Caco-2 (cell line): Measurements from ENCODE around the gene ARRB2. TPM values are rescaled to one million over a fixed set of nuclear protein-coding genes. Genes with fewer than 3 reads are reported as not detected.
A peak's percentile ranks its signal among the peaks of the same experiment; 100 is the strongest.

ENCODE experiments used
- BruUV-seq: library from RNA; stranded (reverse); fragments of 400-500 nt; replicated peaks from 2 replicates; lab custom pipeline; 2021; lab: Mats Ljungman, UMichigan
- CTCF ChIA-PET: fragments of 300-600 bp; sonication (Branson Sonifier 250); formaldehyde crosslinking; loops from one replicate; lab custom pipeline; 2022; ENCODE audit warnings: antibody characterized with exemption; lab: Charles Lee
- POLR2A ChIA-PET: fragments of 300-600 bp; sonication (Branson Sonifier 250); formaldehyde crosslinking; loops from one replicate; lab custom pipeline; 2022; ENCODE audit warnings: antibody characterized with exemption; lab: Charles Lee
- DNase-seq, 2 experiments: peaks; one replicate each; pipeline versions ENCODE4 v3.0.0 to v3.0.0-alpha.2; 2020 to 2022
- H3K27me3 ChIP-seq: replicated peaks from 2 replicates; pipeline ENCODE4 v1.6.0; 2011; ENCODE audit warnings: low read length; ENCODE audit not compliant: control insufficient read depth, insufficient read depth
- H3K36me3 ChIP-seq: 2 replicates; pipeline ENCODE4 v1.5.1; 2011; ENCODE audit warnings: low read length; ENCODE audit not compliant: control insufficient read depth, insufficient read depth
- H3K4me1 ChIP-seq: fragments of 250-450 bp; sonication (Bioruptor Pico); 2 replicates; pipeline ENCODE4 v1.5.1; 2020; ENCODE audit warnings: mild to moderate bottlenecking
- H3K4me3 ChIP-seq: 2 replicates; pipeline ENCODE4 v1.5.1; 2011; ENCODE audit warnings: low read depth, mild to moderate bottlenecking, control low read depth, low read length
- H3K9me3 ChIP-seq: fragments of 250-450 bp; sonication (Bioruptor Pico); 2 replicates; pipeline ENCODE4 v1.5.1; 2020; ENCODE audit warnings: mild to moderate bottlenecking, moderate library complexity
- H3K27ac Mint-ChIP-seq: one replicate; pipeline ENCODE4 v1.8.0; 2022; ENCODE audit warnings: mixed read lengths; ENCODE audit not compliant: unreplicated experiment
- H3K27me3 Mint-ChIP-seq: one replicate; pipeline ENCODE4 v1.8.0; 2022; ENCODE audit warnings: mixed read lengths; ENCODE audit not compliant: insufficient read depth, unreplicated experiment
- H3K36me3 Mint-ChIP-seq: one replicate; pipeline ENCODE4 v1.8.0; 2022; ENCODE audit warnings: mild to moderate bottlenecking, mixed read lengths; ENCODE audit not compliant: insufficient read depth, unreplicated experiment
- H3K4me1 Mint-ChIP-seq: one replicate; pipeline ENCODE4 v1.8.0; 2022; ENCODE audit warnings: low read depth, mixed read lengths; ENCODE audit not compliant: unreplicated experiment
- H3K4me3 Mint-ChIP-seq: one replicate; pipeline ENCODE4 v1.8.0; 2022; ENCODE audit warnings: mild to moderate bottlenecking, moderate library complexity, mixed read lengths; ENCODE audit not compliant: unreplicated experiment
- H3K9me3 Mint-ChIP-seq: one replicate; pipeline ENCODE4 v1.8.0; 2022; ENCODE audit warnings: mixed read lengths; ENCODE audit not compliant: unreplicated experiment
- CTCF ChIP-seq, 2 experiments: fragments of 200-600 bp in 1 of 2; IDR thresholded peaks; 1 replicate in 1 of 2; 2 replicates in 1 of 2; pipeline versions ENCODE4 v1.5.1 to v1.8.0; 2011 to 2022; ENCODE audit warnings: antibody characterized with exemption in 1 of 2, control low read depth in 1 of 2, inconsistent platforms in 1 of 2, low read depth in 1 of 2, low read length in 1 of 2, mild to moderate bottlenecking in 1 of 2, moderate library complexity in 1 of 2; ENCODE audit not compliant: insufficient read depth in 1 of 2, severe bottlenecking in 1 of 2, unreplicated experiment in 1 of 2
- intact Hi-C: fragments of 100-400 bp; cut with micrococcal nuclease; formaldehyde crosslinking; loops from one replicate; pipeline ENCODE4 v1.10.0; 2022; ENCODE audit not compliant: unreplicated experiment
- total RNA-seq: library from RNA; stranded (reverse); gene quantifications from 2 replicates; pipeline ENCODE4 v1.2.3, GENCODE V29; 2022

ARRB2 gene
- total RNA-seq, 1 experiment from 2014 or later, result 37.1 TPM

- intact Hi-C loops, result no loop called here
- ChIA-PET CTCF (no interaction called here), POLR2A (no interaction called here)
- peak overlapping the region; percentile 45 for H3K27ac Mint-ChIP-seq
- H3K4me3 Mint-ChIP-seq, result no peak overlapping the region
- TF ChIP-seq CTCF (IDR thresholded peaks at IDR 0.05; ENCODE audit: insufficient read depth in 1 of 2, low read depth in 1 of 2, low read length in 1 of 2, severe bottlenecking in 1 of 2, unreplicated experiment in 1 of 2), result no peak
- DNase-seq, result peak; percentile 37 to 51
- no peaks in the 10 kb centered on the region for H3K27me3 ChIP-seq
- H3K36me3 Mint-ChIP-seq, result peaks cover 12% of the 10 kb centered on the region
- no peaks in the 10 kb centered on the region for H3K9me3 Mint-ChIP-seq
- peaks cover 10% of the 10 kb centered on the region; the same call in 1 of the 2 replicates for H3K4me1 ChIP-seq
- no peaks in the 10 kb centered on the region for H3K4me1 Mint-ChIP-seq
- no peaks in the 10 kb centered on the region for H3K36me3 ChIP-seq
- BruUV-seq, result no TSS peak
- no peak overlapping the region for H3K4me3 ChIP-seq
- H3K27me3 Mint-ChIP-seq, result no peaks in the 10 kb centered on the region
- no peaks in the 10 kb centered on the region for H3K9me3 ChIP-seq
These were observed 11.0 kb downstream of the ARRB2 start for GRCh38 chr17:4721203-4722135.

- H3K36me3 Mint-ChIP-seq, result peaks cover 12% of the 10 kb centered on the region
- no peak overlapping the region for H3K4me3 Mint-ChIP-seq
- H3K36me3 ChIP-seq, result no peaks in the 10 kb centered on the region
- CTCF ChIA-PET, result no interaction called here
- H3K9me3 ChIP-seq, result no peaks in the 10 kb centered on the region
- H3K27ac Mint-ChIP-seq, result peak overlapping the region; percentile 74
- no peaks in the 10 kb centered on the region for H3K27me3 Mint-ChIP-seq
- no peaks in the 10 kb centered on the region for H3K9me3 Mint-ChIP-seq
- H3K4me1 ChIP-seq, result peaks cover 10% of the 10 kb centered on the region; the same call in 1 of the 2 replicates
- BruUV-seq, result no TSS peak
- no peak for DNase-seq
- H3K4me3 ChIP-seq, result no peak overlapping the region
- TF ChIP-seq CTCF (IDR thresholded peaks at IDR 0.05; ENCODE audit: insufficient read depth in 1 of 2, low read depth in 1 of 2, low read length in 1 of 2, severe bottlenecking in 1 of 2, unreplicated experiment in 1 of 2), result no peak
- H3K27me3 ChIP-seq, result no peaks in the 10 kb centered on the region
- intact Hi-C loops, result no loop called here
- POLR2A ChIA-PET, result no interaction called here
- no peaks in the 10 kb centered on the region for H3K4me1 Mint-ChIP-seq
These were observed 12.3 kb downstream of the ARRB2 start for GRCh38 chr17:4722678-4723240.

GRCh38 chr17:4724650-4725049, 14.2 kb downstream of the ARRB2 start:
- Histone ChIP-seq H3K9me3 (no peaks in the 10 kb centered on the region), H3K4me1 (peaks cover 10% of the 10 kb centered on the region; the same call in 1 of the 2 replicates), H3K36me3 (no peaks in the 10 kb centered on the region), H3K4me3 (no peak overlapping the region), H3K27me3 (no peaks in the 10 kb centered on the region)
- H3K4me3 Mint-ChIP-seq, result no peak overlapping the region
- no peak overlapping the region for H3K27ac Mint-ChIP-seq
- H3K4me1 Mint-ChIP-seq, result no peaks in the 10 kb centered on the region
- no peak for TF ChIP-seq CTCF (IDR thresholded peaks at IDR 0.05; ENCODE audit: insufficient read depth in 1 of 2, low read depth in 1 of 2, low read length in 1 of 2, severe bottlenecking in 1 of 2, unreplicated experiment in 1 of 2)
- ChIA-PET CTCF (no interaction called here), POLR2A (interaction anchor here (0.6 kb wide), 1 partner anchor 105 kb away, joined by 5 read pairs; no protein-coding TSS in a partner anchor)
- intact Hi-C loops, result no loop called here
- BruUV-seq, result no TSS peak
- H3K9me3 Mint-ChIP-seq, result no peaks in the 10 kb centered on the region
- peaks cover 7% of the 10 kb centered on the region for H3K36me3 Mint-ChIP-seq
- H3K27me3 Mint-ChIP-seq, result no peaks in the 10 kb centered on the region
- DNase-seq, result no peak
